Transverse colon (tissue), 3 donors: ENCODE results near the gene PSMB3.
A peak's percentile ranks its signal among the peaks of the same experiment; 100 is the strongest.

ENCODE experiments used
- POLR2A ChIP-seq: fragments of 450-650 bp; IDR thresholded peaks from one replicate; pipeline ENCODE4 v1.6.1; 2016; ENCODE audit warnings: antibody characterized with exemption, mild to moderate bottlenecking, moderate library complexity
- TF ChIP-seq, protein P1 (sequence below), 5 experiments: fragments of 200-600 bp in 3 of 5; fragments of 450-650 bp in 2 of 5; sonication (generic) in 3 of 5; IDR thresholded peaks; 1 replicate in 2 of 5; 2 replicates in 3 of 5; pipeline ENCODE4 v1.5.1; 2016 to 2017; ENCODE audit warnings: antibody characterized with exemption in 5 of 5, inconsistent platforms in 3 of 5, mild to moderate bottlenecking in 2 of 5, moderate library complexity in 1 of 5

GRCh38 chr17:38703742-38704605 is 48.6 kb upstream of the PSMB3 start:
- TF ChIP-seq, protein P1, sequence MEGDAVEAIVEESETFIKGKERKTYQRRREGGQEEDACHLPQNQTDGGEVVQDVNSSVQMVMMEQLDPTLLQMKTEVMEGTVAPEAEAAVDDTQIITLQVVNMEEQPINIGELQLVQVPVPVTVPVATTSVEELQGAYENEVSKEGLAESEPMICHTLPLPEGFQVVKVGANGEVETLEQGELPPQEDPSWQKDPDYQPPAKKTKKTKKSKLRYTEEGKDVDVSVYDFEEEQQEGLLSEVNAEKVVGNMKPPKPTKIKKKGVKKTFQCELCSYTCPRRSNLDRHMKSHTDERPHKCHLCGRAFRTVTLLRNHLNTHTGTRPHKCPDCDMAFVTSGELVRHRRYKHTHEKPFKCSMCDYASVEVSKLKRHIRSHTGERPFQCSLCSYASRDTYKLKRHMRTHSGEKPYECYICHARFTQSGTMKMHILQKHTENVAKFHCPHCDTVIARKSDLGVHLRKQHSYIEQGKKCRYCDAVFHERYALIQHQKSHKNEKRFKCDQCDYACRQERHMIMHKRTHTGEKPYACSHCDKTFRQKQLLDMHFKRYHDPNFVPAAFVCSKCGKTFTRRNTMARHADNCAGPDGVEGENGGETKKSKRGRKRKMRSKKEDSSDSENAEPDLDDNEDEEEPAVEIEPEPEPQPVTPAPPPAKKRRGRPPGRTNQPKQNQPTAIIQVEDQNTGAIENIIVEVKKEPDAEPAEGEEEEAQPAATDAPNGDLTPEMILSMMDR (IDR thresholded peaks at IDR 0.05): no peak
- peak; percentile 54 for TF ChIP-seq POLR2A
